Measurements from ENCODE around the gene MTLN.

MTLN gene

GRCh38 chr2:110170102-110170501 is 42.2 kb downstream of the MTLN start:
- CTCF ChIA-PET = interaction anchor here (1.5 kb wide), 1 partner anchor 13 kb away, joined by 4 read pairs; no protein-coding TSS in a partner anchor
- H3K4me3 ChIP-seq (ENCODE audit: control insufficient read depth in 1 of 7, extremely low read depth in 1 of 7, insufficient read depth in 4 of 7, low read depth in 2 of 7, low read length in 6 of 7) = no peak overlapping the region
- 100% methylated on average over 1 of the region's 3 CpGs for WGBS (ENCODE audit: insufficient coverage)
- POLR2A ChIA-PET = no interaction called here
- H3K4me1 ChIP-seq (ENCODE audit: control extremely low read depth in 1 of 4, control insufficient read depth in 4 of 4, insufficient read depth in 4 of 4, low read length in 3 of 4) = no peaks in the 10 kb centered on the region
- no peaks in the 10 kb centered on the region for H3K36me3 ChIP-seq (ENCODE audit: control insufficient read depth in 4 of 4, insufficient read depth in 4 of 4, low read length in 3 of 4)
- no peak for DNase-seq
- H3K9me3 ChIP-seq (ENCODE audit: control extremely low read depth in 1 of 5, control insufficient read depth in 4 of 5, insufficient read depth in 2 of 5, low read depth in 1 of 5, low read length in 4 of 5) = no peaks in the 10 kb centered on the region
- no peak overlapping the region for H3K27ac ChIP-seq (ENCODE audit: insufficient read depth in 1 of 2, low read depth in 1 of 2, low read length in 2 of 2, poor library complexity in 1 of 2, severe bottlenecking in 2 of 2)
- no peaks in the 10 kb centered on the region for H3K27me3 ChIP-seq (replicated peaks in 2 of 5; ENCODE audit: control insufficient read depth in 4 of 5, insufficient read depth in 5 of 5, low read length in 4 of 5)

DNA sequence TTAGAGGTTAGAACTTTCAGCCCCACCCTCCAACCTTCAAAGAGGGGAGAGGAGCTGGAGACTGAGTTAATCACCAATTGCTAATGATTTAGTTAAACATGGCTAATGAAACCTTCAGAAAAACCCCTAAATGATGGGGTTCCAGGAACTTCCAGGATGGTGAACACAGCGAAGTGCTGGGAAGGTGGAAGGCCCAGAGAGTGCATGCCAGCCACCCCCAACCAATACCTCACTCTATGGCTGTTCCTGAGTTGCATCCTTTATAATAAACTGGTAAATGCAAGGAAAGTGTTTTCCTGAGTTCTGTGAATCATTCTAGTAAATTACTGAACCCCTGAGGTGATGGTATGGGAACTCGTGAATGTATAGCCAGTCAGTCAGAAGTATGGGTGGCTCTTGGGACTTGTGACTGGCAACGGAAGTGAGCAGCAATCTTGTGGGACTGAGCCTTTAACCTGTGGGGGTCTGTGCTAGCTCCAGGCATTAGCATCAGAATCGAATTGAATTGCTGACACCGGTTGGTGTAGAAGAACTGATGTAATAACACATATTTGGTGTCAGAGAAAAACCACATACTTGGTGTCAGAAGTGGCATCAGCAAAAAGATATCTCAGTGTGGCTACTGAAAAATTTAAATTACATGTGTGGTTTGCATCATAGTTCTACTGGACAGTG is 44.9 kb downstream of the MTLN start:
- ChIA-PET POLR2A (no interaction called here), CTCF (interaction anchor here (0.8 kb wide), 1 partner anchor 10 kb away, joined by 3 read pairs; no protein-coding TSS in a partner anchor)
- no peak overlapping the region for H3K4me3 ChIP-seq (ENCODE audit: control insufficient read depth in 1 of 7, extremely low read depth in 1 of 7, insufficient read depth in 4 of 7, low read depth in 2 of 7, low read length in 6 of 7)
- no peak overlapping the region for H3K27ac ChIP-seq (ENCODE audit: insufficient read depth in 1 of 2, low read depth in 1 of 2, low read length in 2 of 2, poor library complexity in 1 of 2, severe bottlenecking in 2 of 2)
- H3K9me3 ChIP-seq (ENCODE audit: control extremely low read depth in 1 of 5, control insufficient read depth in 4 of 5, insufficient read depth in 2 of 5, low read depth in 1 of 5, low read length in 4 of 5) = no peaks in the 10 kb centered on the region
- H3K4me1 ChIP-seq (ENCODE audit: control extremely low read depth in 1 of 4, control insufficient read depth in 4 of 4, insufficient read depth in 4 of 4, low read length in 3 of 4) = no peaks in the 10 kb centered on the region
- 89% methylated on average over 4 of the region's 5 CpGs for WGBS (ENCODE audit: insufficient coverage)
- no peaks in the 10 kb centered on the region for H3K36me3 ChIP-seq (ENCODE audit: control insufficient read depth in 4 of 4, insufficient read depth in 4 of 4, low read length in 3 of 4)
- no peaks in the 10 kb centered on the region for H3K27me3 ChIP-seq (replicated peaks in 2 of 5; ENCODE audit: control insufficient read depth in 4 of 5, insufficient read depth in 5 of 5, low read length in 4 of 5)
- no peak for DNase-seq

GRCh38 chr2:110166266-110166665 is 46.1 kb downstream of the MTLN start:
- H3K36me3 ChIP-seq (ENCODE audit: control insufficient read depth in 4 of 4, insufficient read depth in 4 of 4, low read length in 3 of 4) = no peaks in the 10 kb centered on the region
- H3K27me3 ChIP-seq (replicated peaks in 2 of 5; ENCODE audit: control insufficient read depth in 4 of 5, insufficient read depth in 5 of 5, low read length in 4 of 5) = no peaks in the 10 kb centered on the region
- POLR2A ChIA-PET = no interaction called here
- DNase-seq = no peak
- CTCF ChIA-PET = interaction anchor here (1.2 kb wide), 1 partner anchor 9 kb away, joined by 9 read pairs; no protein-coding TSS in a partner anchor
- H3K27ac ChIP-seq (ENCODE audit: insufficient read depth in 1 of 2, low read depth in 1 of 2, low read length in 2 of 2, poor library complexity in 1 of 2, severe bottlenecking in 2 of 2) = no peak overlapping the region
- no peaks in the 10 kb centered on the region for H3K4me1 ChIP-seq (ENCODE audit: control extremely low read depth in 1 of 4, control insufficient read depth in 4 of 4, insufficient read depth in 4 of 4, low read length in 3 of 4)
- H3K9me3 ChIP-seq (ENCODE audit: control extremely low read depth in 1 of 5, control insufficient read depth in 4 of 5, insufficient read depth in 2 of 5, low read depth in 1 of 5, low read length in 4 of 5) = no peaks in the 10 kb centered on the region
- no CpG with 5 or more reads among the region's 2 CpGs for WGBS (ENCODE audit: insufficient coverage)
- no peak overlapping the region for H3K4me3 ChIP-seq (ENCODE audit: control insufficient read depth in 1 of 7, extremely low read depth in 1 of 7, insufficient read depth in 4 of 7, low read depth in 2 of 7, low read length in 6 of 7)

Measured in common myeloid progenitor, CD34-positive (primary cell).